GM10248 (cell line): ENCODE results near the gene PPP1R9A.

Source experiments
- CTCF ChIA-PET: fragments of 300-600 bp; sonication (Branson Sonifier 250); formaldehyde crosslinking; extraction: SDS; loops from one replicate; lab custom pipeline; 2021; ENCODE audit warnings: antibody characterized with exemption; lab: Yijun Ruan, JAX
- POLR2A ChIA-PET: fragments of 350-650 bp; sonication (Branson Sonifier 250); formaldehyde crosslinking; extraction: SDS; loops from one replicate; lab custom pipeline; 2020; ENCODE audit warnings: antibody characterized with exemption; lab: Yijun Ruan, JAX
- DNase-seq: peaks from one replicate; pipeline ENCODE4 v3.0.0; 2012; ENCODE audit errors: extremely low spot score
- TF ChIP-seq, protein P1 (sequence below): IDR thresholded peaks from 2 replicates; pipeline ENCODE4 v1.5.1; 2012; ENCODE audit warnings: mild to moderate bottlenecking, low read depth; ENCODE audit errors: extremely low read depth, missing control alignments, control extremely low read depth

PPP1R9A gene

DNA sequence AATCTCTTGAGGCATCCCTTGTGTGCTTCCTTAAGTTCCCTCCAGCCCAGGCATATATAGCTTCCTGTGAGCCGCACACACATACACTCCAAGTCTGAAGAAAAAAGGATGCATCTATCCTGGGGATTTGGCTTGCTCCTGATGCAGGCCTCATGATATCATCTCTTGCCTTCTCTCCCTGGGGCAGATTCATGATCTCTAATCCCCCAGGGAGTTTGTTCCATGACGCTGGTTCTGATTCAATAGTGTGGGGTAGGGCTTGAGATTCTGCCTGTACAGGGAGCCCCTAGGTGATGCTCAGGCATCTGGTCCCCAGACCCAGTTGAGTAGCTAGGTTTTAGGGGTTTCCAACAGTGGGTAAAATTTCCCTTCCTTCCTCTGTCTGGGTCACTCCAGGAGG, 415.5 kb downstream of the PPP1R9A start:
- DNase-seq = no peak
- POLR2A ChIA-PET = no interaction called here
- TF ChIP-seq, protein P1, sequence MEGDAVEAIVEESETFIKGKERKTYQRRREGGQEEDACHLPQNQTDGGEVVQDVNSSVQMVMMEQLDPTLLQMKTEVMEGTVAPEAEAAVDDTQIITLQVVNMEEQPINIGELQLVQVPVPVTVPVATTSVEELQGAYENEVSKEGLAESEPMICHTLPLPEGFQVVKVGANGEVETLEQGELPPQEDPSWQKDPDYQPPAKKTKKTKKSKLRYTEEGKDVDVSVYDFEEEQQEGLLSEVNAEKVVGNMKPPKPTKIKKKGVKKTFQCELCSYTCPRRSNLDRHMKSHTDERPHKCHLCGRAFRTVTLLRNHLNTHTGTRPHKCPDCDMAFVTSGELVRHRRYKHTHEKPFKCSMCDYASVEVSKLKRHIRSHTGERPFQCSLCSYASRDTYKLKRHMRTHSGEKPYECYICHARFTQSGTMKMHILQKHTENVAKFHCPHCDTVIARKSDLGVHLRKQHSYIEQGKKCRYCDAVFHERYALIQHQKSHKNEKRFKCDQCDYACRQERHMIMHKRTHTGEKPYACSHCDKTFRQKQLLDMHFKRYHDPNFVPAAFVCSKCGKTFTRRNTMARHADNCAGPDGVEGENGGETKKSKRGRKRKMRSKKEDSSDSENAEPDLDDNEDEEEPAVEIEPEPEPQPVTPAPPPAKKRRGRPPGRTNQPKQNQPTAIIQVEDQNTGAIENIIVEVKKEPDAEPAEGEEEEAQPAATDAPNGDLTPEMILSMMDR = no peak
- CTCF ChIA-PET = interaction anchor here (0.9 to 1.1 kb wide), 2 partner anchors 13 to 154 kb away, joined by 3 read pairs; no protein-coding TSS in a partner anchor

DNA sequence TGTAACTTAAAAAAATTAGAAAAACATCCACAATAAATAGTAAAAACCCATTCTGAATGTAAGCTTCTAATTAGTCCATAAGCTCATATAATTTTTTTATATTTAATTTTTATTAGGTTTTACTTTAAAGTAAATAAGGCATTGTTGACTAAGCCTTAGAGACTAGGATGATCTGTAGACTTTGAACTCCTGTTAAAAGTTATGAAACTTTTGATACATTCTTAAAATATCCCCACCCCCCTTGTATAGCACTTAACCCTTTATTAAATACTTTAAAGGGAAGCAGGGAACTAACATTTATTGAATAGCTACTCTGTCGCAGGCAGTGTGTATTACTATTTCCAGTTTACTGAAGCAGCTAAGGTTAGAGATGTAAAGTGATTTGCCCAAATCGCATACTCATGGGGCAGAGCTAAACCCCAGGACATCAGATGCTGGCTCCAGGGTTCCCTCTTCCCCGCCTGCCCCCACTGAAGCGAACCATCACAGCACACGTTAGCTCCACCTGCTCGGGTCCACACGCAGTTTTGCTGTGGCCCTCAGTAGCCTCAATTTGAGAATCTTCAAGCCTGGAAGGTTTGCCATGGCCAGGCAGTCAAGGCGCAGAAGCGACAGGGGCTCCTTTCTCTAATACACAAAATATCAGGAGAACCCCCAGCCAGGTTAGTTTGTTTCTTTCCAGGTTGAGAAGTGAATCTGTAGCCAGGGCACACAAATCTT, 416.2 kb downstream of the PPP1R9A start:
- ChIA-PET CTCF (interaction anchor here (0.9 to 1.3 kb wide), 3 partner anchors 12 to 153 kb away, joined by 3 read pairs; no protein-coding TSS in a partner anchor), POLR2A (no interaction called here)
- TF ChIP-seq, protein P1 = no peak
- DNase-seq = no peak

DNA sequence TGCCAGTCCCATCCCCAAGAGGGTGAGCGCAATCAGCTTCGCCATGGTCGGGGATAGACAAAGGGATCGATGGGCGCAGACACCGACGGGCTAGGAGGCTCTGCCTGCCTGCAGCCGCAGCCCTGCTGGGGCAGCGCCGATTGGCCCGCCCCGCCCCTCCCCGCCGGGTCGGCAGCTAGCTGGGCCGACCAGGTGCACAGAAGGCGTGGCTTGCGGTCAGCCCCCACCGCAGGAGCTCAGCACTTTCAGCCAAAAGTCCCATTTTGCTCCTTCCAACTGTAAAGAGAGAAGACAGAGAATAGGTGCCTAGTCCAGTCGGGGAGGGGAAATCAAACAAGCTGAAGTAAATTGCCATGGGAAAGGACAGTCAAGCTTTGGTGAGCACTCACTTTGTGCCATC, 417.0 kb downstream of the PPP1R9A start, which contains the start of gene PON1:
TSS of gene PON1 (minus strand) at position 102 of the 400 bp plus-strand sequence. CDS start at position 45, 57 bp downstream.
- DNase-seq = no peak
- CTCF ChIA-PET = interaction anchor here (1.2 to 1.3 kb wide), 2 partner anchors 9 to 13 kb away, joined by 3 read pairs; no protein-coding TSS in a partner anchor
- TF ChIP-seq, protein P1 = no peak
- POLR2A ChIA-PET = no interaction called here

DNA sequence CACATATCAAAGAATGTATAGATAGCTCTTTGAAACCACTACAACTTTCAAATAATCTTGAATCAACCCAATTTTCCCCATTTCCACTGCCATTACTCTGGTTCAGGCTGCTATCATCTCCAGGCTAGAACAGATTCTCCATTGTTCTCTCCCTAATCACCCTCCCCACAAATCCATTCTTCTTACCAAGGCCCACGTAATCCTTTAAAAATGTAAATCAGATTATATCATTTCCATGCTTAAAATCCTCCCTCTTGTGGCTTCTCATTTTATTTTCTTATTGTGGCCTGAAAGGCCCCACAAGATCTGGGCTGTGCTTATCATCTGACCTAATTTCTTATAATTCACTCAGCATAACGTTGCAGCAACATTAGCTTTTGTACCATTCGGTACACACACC, 420.0 kb downstream of the PPP1R9A start:
- TF ChIP-seq, protein P1 = no peak
- POLR2A ChIA-PET = no interaction called here

DNA sequence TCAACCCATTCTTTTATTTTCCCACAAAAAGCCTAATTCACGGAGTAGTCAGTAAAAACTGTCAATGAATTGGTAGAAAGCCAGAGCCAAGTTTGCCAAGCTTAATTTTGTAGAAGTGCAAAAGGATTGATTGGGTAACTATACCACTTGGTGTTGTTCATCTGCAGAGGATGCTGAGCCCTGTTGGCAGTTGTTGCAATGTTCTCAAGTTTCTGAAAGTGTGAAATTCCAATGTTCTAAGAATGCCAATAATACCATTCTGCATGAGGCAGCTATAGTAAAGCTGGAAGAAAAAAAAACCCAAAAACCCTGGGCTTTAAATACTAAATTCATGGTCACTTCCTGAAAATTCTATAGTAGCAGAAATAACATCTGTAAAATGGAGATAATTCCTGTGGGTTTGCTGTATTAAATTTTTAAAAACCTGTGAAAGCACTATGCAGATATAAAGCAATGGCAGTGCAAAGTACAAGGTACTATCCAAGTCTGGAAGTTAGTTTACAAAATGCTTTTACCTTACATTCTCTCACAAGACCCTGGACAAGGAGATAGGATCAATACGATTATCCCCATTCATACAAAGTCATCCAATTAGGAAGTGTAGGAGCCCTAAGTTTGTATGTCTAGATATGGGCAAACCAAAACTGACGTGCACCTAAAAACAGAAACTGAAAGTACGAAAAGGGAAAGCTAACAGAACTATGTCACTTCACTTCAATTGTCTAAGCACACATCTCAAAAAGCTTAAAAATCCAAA, 423.0 kb downstream of the PPP1R9A start:
- ChIA-PET POLR2A (no interaction called here), CTCF (no interaction called here)
- DNase-seq = peak; percentile 33
- TF ChIP-seq, protein P1 = no peak

More for the DNA sequence above, 420.0 kb downstream of the PPP1R9A start:
- no peak for DNase-seq
- CTCF ChIA-PET = interaction anchor here (1.6 kb wide), 1 partner anchor 9 kb away, joined by 5 read pairs; no protein-coding TSS in a partner anchor

DNA sequence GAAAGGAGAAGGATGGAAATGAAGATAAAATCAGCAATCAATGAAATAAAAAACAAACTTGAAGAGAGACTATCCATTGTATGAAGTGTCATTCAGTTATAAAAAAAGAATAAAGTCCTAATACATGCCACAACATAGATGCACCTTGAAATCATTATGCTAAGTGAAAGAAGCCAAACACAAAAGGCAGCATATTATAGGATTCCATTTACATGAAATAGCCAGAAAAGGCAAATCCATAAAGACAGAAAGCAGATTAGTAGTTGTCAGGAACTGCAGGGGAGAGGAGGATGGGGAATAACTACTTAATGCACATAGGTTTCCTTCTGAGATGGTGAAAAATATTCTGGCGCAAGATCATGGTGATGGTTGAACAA, 423.6 kb downstream of the PPP1R9A start:
- ChIA-PET CTCF (no interaction called here), POLR2A (no interaction called here)
- no peak for DNase-seq
- TF ChIP-seq, protein P1 = no peak
